ENCODE results near the gene OR6C65.
"Not testable (repeated sequence)": the region's sequence is repeated elsewhere in the genome, so short reads cannot be mapped to it uniquely, and the experiment has no call there.

The OR6C65 gene

GRCh38 chr12:55400229-55400628, at the start of gene OR6C65:
OR6C65 (plus strand) TSS chr12:55400529; CDS start chr12:55400529, 0 bp downstream.
- no peak for DNase-seq (ENCODE audit: low read depth in 1 of 2, low spot score in 1 of 2)

DNA sequence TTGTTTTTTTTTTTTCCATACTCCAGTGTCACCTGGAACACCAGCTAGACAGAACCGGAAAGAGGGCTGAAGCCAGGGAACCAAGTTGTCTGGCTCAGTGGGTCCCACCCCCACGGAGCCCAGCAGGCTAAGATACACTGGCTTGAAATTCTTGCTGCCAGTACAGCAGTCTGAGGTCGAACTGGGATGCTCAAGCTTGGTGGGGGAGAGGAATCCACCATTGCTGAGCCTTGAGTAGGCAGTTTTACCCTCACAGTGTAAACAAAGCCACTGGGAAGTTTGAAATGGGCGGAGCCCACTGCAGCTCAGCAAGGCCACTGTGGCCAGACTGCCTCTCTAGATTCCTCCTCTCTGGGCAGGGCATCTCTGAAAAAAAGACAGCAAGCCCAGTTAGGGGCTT, 45.0 kb upstream of the OR6C65 start:
- DNase-seq (ENCODE audit: low read depth in 1 of 2, low spot score in 1 of 2), result not testable (repeated sequence)

DNA sequence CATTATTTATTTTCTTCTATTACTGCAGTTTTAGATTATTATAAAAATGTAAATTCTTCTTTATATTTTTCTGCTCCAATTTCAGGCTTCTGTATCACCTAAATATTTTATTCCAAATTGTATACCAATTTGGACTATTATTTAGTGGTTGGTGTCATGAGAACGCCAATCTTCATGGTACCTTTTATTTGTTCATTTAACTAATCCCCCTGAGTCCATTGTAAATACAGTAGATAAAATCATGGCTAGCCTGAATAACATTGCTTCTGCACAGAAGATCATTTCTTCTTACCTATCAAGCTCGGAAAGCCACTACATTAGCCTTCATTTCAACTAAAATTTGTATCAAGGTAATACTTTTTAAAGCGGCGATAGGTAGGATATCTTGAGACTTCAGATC, 37.7 kb upstream of the OR6C65 start, which contains the start of gene OR6C75:
Gene OR6C75 (plus strand): TSS at position 301 of the 400 bp plus-strand sequence. CDS start 2,136 bp downstream, outside the sequence.
- DNase-seq (ENCODE audit: low read depth in 1 of 2, low spot score in 1 of 2), result no peak

DNA sequence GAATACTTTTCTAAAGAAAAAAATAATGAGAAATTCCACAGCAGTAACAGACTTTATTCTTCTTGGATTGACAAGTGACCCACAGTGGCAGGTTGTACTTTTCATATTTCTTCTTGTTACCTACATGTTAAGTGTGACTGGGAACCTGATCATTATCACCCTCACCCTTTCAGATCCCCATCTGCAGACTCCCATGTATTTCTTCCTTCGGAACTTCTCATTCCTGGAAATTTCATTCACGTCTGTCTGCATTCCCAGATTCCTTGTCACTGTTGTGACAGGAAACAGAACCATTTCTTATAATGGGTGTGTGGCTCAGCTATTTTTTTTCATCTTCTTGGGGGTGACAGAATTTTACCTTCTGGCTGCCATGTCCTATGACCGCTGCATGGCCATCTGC, 35.2 kb upstream of the OR6C65 start:
- no peak for DNase-seq (ENCODE audit: low read depth in 1 of 2, low spot score in 1 of 2)

DNA sequence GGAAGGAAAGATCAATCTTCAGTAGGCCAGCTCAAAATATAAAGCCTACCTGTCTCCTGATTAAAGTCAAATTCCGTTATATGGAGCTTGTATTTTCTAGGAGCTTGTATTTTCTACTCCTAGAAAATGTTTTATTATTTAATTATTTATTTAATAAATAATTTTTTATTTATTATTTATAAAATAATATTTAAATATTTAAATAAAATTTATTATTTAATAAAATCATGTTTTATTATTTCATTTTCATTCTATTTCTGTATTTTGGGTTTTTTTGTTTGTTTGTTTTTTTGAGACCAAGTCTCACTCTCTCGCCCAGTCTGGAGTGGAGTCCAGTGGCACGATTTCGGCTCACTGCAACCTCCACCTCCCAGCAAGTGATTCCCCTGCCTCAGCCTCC, 27.8 kb upstream of the OR6C65 start:
- DNase-seq (ENCODE audit: low read depth in 1 of 2, low spot score in 1 of 2), result no peak

- DNase-seq (ENCODE audit: low read depth in 1 of 2, low spot score in 1 of 2), result no peak
These were observed 14.4 kb upstream of the OR6C65 start for GRCh38 chr12:55385891-55386290.

- no peak for DNase-seq (ENCODE audit: low read depth in 1 of 2, low spot score in 1 of 2)
These were observed 8.1 kb upstream of the OR6C65 start for GRCh38 chr12:55392032-55392795.

DNA sequence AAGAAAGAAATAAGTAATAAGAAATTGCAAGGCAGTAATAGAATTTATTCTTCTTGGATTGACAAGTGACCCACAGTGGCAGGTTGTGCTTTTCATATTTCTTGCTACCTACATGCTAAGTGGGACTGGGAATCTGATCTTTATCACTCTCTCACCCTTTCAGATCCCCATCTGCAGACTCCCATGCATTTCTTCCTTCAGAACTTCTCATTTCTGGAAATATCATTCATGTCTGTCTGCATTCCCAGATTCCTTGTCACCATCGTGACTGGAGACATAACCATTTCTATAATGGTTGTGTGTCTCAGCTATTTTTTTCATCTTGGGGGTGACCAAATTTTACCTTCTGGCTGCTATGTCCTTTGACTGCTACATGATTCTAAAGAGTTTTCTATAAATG, 4.0 kb upstream of the OR6C65 start:
- no peak for DNase-seq (ENCODE audit: low read depth in 1 of 2, low spot score in 1 of 2)

DNA sequence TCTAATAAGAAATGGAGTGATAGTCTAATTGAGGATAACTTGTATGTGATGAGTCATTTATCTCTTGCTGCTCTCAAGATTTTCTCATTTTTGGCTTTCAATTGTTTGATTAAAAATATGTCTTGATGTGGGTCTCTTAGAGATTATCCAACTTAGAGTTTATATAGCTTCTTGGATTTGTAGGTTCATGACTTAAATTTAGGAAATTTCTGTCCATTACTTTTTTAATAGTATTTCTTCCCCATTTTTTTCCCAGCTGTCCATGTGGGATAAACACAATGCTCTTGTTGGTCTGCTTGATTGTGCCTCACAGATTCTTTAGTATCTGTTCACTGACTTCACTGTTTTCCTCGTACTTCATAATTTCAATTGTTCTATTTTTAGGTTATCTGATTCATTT, 7.5 kb downstream of the OR6C65 start:
- DNase-seq (ENCODE audit: low read depth in 1 of 2, low spot score in 1 of 2), result no peak

DNA sequence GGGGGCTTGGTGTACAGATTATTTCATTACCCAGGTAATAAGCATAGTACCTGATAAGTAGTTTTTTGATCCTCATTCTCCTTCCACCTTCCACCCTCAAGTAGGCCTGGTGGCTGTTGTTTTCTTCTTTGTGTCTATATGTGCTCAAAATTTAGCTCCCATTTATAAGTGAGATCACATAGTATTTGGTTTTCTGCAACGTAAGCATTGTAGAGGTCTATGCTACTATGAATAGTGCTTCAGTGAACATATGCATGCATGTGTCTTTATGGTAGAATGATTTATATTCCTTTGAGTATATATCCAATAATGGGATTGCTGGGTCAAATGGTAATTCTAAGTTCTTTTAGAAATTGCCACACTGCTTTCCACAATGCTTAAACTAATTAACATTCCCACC, 8.8 kb downstream of the OR6C65 start:
- not testable (repeated sequence) for DNase-seq (ENCODE audit: low read depth in 1 of 2, low spot score in 1 of 2)

DNA sequence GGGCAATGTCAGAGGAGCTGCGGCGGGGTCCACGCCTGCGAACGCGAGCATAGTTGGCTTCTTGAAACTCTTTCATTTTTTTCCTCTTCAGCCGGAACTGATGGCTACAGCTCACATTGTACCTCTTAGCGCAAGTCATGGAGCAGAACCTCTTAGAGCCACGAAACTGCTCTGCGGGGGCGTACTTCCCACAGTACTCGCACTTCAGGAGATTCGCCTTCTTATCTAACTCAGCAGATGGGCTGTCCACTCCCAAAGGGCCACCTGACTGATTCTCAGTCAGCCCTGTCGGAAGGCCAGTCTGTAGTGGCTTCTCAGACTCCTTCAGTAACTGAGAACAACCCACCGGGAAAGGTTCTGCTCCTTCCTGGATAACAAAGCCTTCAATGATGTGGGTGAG, 11.8 kb downstream of the OR6C65 start:
- DNase-seq (ENCODE audit: low read depth in 1 of 2, low spot score in 1 of 2), result not testable (repeated sequence)

DNA sequence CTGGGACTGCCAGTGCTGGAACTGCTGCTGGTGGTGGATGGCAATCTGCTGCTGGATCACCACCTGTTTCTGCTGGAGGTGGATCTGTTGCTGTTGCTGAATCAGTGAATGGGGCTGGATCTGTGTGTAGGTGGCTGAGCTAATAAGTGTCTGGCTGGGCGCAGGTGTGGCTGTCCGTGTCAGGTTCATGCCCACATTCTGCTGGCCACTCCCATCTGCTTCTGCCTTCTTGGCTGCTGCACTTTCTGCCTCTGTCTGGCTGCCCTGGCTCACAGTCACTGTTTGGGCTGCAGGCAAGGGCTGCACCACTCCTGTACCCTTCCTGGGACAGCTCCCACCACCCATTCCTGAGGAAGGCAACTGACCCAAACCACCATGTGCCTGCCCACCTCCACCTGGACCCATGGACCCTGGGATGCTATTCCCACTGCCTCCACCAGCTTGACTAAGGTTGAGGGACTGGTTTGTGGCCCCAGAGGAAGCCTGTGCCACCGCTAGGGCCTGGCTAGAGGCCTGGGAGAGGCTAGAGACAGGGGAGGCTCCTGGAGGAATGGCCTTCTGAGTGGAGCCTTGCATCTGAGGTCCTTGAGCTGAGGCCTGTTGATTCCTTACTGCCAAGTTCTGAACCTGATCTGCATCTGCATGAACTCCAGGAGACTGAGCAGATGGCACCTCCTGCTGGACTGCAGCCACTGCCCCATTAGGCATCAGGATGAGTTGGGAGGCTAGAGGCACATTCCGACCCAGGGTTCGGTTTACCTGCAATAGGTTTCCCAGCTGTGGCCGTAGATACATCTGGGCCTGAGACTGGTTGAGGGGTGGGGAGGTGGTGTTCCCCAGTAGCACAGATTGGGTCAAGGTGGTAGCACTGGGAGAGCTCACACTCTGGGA, 13.4 kb downstream of the OR6C65 start:
- DNase-seq (ENCODE audit: low read depth in 1 of 2, low spot score in 1 of 2), result not testable (repeated sequence)

- DNase-seq (ENCODE audit: low read depth in 1 of 2, low spot score in 1 of 2), result not testable (repeated sequence)
These were observed 14.1 kb downstream of the OR6C65 start for GRCh38 chr12:55414396-55414823.

DNA sequence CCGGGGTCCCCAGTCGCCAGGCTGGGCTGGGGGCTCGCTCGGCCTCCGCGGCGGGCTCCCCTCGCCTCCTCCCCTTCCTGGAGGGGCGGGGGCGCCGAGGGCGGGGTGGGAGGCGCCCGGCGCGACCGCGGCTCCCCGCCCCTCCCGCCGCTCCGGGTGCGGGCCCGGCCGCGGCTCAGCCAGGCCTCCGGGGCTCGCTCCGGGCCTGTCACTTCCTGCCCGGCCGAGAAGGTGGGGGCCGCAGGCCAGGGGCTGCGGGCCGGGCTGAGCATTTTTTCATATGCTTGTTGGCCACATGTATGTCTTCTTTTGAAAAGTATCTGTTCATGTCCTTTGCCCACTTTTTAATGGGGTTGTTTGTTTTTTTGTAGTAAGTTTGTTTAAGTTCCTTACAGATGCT, 14.6 kb downstream of the OR6C65 start:
- not testable (repeated sequence) for DNase-seq (ENCODE audit: low read depth in 1 of 2, low spot score in 1 of 2)

GRCh38 chr12:55416961-55417360, 16.6 kb downstream of the OR6C65 start:
- no peak for DNase-seq (ENCODE audit: low read depth in 1 of 2, low spot score in 1 of 2)

DNA sequence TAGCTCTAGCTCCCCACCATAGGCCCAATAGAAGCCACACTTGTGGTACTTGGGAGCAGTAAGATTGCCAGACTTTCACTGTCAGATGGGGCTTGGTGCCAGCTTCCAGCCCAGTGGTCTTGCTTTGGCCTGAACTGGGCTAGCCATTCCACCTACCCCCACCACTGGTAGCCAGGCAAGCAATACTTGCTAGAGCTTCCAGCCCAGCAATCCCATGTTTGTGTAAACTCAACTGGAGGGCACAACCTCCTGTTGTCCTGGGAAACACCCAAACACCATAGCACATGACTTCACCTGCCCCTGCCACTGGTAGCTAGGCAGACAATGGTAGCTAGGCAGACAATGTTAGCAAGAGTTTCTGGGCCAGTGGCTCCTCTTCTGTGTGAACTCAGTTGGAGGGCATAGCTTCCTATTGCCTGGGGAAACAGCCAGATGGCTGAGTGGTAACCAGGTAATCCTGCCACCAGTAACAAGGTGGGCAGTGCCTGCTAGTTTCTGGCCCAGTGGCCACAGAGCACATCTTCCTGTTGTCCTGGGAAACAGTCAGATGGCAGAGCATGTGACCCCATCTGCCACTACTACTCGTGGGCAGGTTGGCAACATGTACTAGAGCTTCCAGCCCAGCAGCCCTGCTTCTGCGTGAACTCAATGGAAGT, 20.1 kb downstream of the OR6C65 start:
- DNase-seq (ENCODE audit: low read depth in 1 of 2, low spot score in 1 of 2), result no peak

GRCh38 chr12:55425954-55426353, 25.6 kb downstream of the OR6C65 start, which contains the start of gene OR6C76:
OR6C76 (plus strand) TSS chr12:55426254; CDS start chr12:55426254, 0 bp downstream.
- no peak for DNase-seq (ENCODE audit: low read depth in 1 of 2, low spot score in 1 of 2)

DNA sequence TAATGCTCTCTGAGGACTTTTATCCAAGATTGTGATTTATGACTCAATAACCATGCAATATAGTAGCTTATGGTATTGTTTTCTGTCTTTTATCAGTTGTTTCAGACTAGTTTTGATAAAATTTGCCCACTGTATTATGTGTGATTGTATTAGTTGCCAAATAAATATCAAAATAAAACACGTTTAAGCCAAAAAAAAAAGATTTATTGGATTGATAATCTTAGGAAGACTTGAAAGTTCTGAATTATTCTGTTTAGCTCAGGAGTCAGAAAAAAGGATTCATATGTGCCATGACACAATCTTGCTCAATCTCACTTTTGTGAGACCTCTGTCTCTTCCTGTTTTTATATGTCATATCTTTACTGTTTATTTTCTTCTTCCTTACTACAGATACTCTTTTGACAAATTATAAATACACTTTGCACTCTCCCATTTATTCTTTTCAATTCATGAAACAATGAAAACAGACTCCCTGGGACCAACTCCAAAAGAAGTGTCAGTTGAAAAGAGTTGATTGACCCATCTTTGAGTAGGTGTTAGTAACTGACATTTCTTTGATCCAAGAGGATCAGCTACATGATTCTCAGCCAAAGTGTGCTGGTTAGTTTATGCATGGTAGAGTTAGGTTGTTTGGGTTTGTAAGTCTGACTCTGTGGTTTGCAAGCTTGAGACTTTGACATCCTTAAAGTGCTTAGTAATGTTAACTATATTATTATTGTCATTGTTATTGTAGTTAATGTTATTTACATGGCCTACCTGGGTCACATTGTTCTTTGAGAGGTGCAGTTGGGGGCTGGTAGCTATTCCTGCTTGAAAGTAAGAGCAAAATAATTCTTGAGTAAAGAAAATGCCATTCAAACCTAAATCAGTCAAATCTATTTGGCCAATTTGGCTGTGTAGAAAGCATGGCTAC, 28.3 kb downstream of the OR6C65 start:
- DNase-seq (ENCODE audit: low read depth in 1 of 2, low spot score in 1 of 2), result no peak

GRCh38 chr12:55441233-55441632, 40.9 kb downstream of the OR6C65 start:
- not testable (repeated sequence) for DNase-seq (ENCODE audit: low read depth in 1 of 2, low spot score in 1 of 2)

DNA sequence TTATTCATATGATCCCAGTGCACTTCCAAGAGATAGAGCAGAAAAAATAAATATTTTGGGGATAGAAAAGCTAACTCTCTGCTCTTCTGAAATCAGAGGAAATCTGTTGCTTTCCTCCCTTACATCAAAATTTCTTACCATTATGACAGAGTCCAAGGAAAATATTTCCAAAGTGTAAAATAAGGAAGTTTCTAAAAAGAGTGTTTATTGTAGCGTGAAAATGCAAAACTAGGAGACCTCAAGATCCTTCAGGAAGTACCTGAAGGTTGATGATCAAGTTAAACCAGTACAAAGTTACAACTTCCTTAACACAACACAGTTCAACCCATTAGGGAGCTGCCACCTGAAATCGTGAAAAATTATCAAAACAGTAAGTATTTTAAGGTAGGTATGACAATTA, 43.4 kb downstream of the OR6C65 start, which contains the start of gene OR6C2:
Gene OR6C2 (plus strand): TSS at position 301 of the 400 bp plus-strand sequence. CDS start 8,138 bp downstream, outside the sequence.
- DNase-seq (ENCODE audit: low read depth in 1 of 2, low spot score in 1 of 2), result no peak

Measured in stimulated activated CD4-positive, alpha-beta T cell treated with anti-CD3 and anti-CD28 coated beads, Interleukin-15, amount 100 ng/mL, for 1 hour (primary cell).